Gastrocnemius medialis (tissue), 4 donors: ENCODE measurements around the gene DMWD.

ENCODE experiments used
- CTCF ChIP-seq, 5 experiments: fragments of 450-650 bp in 3 of 5; fragments of 200-600 bp in 2 of 5; sonication (generic) in 2 of 5; IDR thresholded peaks in 4 of 5; conservative IDR thresholded peaks in 1 of 5; 1 replicate in 4 of 5; 2 replicates in 1 of 5; pipeline ENCODE4 v1.5.1; 2016 to 2019; ENCODE audit warnings: antibody characterized with exemption in 5 of 5, mild to moderate bottlenecking in 3 of 5, moderate library complexity in 3 of 5
- POLR2A ChIP-seq, 2 donors: fragments of 450-650 bp; IDR thresholded peaks; one replicate each; pipeline ENCODE4 v1.6.1; 2017; ENCODE audit warnings: antibody characterized with exemption in 2 of 2, mild to moderate bottlenecking in 2 of 2, moderate library complexity in 2 of 2

GRCh38 chr19:45757695-45758094 is 35.0 kb downstream of the DMWD start:
- TF ChIP-seq CTCF (IDR thresholded peaks at IDR 0.05 in 4 of 5, conservative IDR thresholded peaks at IDR 0.05 in 1 of 5) (no peak), POLR2A (IDR thresholded peaks at IDR 0.05) (no peak)
